ENCODE results near the gene THAP7. TPM values are rescaled to one million over a fixed set of nuclear protein-coding genes. Genes with fewer than 3 reads are reported as not detected.
A peak's percentile ranks its signal among the peaks of the same experiment; 100 is the strongest.

Gene THAP7
- total and polyA plus RNA-seq, 8 donors = 14.7 to 26.3 (median 20.0) TPM

DNA sequence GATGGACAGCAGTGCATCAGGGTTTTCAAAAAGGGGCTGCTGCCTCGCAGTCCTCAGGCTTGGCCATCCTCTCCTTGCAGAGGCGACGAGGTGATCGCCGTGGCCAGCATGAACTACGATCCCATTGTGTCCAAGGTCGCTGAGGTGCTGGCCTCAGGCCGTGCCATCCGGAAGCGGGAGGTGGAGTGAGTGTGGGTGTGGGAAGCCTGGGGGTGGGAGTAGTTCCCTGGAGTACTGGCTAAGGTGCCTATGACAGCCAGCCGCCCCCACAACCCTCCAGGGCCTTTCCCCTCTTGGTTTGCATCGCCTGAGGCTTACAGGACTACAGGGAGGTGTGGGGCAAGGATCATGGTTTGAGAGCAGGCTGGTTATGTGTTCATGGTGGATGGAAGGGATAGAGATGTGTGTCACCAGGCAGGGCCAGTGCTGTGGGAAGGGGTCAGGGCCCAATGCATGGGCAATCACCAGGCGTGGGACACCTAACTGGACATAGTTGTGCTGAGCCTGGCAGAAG, 21.9 kb downstream of the THAP7 start:
- TF ChIP-seq, protein P1, sequence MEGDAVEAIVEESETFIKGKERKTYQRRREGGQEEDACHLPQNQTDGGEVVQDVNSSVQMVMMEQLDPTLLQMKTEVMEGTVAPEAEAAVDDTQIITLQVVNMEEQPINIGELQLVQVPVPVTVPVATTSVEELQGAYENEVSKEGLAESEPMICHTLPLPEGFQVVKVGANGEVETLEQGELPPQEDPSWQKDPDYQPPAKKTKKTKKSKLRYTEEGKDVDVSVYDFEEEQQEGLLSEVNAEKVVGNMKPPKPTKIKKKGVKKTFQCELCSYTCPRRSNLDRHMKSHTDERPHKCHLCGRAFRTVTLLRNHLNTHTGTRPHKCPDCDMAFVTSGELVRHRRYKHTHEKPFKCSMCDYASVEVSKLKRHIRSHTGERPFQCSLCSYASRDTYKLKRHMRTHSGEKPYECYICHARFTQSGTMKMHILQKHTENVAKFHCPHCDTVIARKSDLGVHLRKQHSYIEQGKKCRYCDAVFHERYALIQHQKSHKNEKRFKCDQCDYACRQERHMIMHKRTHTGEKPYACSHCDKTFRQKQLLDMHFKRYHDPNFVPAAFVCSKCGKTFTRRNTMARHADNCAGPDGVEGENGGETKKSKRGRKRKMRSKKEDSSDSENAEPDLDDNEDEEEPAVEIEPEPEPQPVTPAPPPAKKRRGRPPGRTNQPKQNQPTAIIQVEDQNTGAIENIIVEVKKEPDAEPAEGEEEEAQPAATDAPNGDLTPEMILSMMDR (IDR thresholded peaks at IDR 0.05) = no peak
- intact Hi-C loops (cut with DNase I) = no loop called here
- peaks cover 0 to under 1% of the 10 kb centered on the region in 2 donors for H3K36me3 ChIP-seq
- no peaks in the 10 kb centered on the region for H3K27me3 ChIP-seq
- peak in 1 of 4 donors; percentile 66 for DNase-seq
- peaks cover 0 to 7% of the 10 kb centered on the region in 2 donors for H3K9me3 ChIP-seq
- H3K4me1 ChIP-seq = peaks cover 8 to 39% of the 10 kb centered on the region in 2 donors
- H3K4me3 ChIP-seq = peak overlapping the region in 1 of 2 donors; percentile 11
- no peak overlapping the region for H3K27ac ChIP-seq
- ATAC-seq = no peak

DNA sequence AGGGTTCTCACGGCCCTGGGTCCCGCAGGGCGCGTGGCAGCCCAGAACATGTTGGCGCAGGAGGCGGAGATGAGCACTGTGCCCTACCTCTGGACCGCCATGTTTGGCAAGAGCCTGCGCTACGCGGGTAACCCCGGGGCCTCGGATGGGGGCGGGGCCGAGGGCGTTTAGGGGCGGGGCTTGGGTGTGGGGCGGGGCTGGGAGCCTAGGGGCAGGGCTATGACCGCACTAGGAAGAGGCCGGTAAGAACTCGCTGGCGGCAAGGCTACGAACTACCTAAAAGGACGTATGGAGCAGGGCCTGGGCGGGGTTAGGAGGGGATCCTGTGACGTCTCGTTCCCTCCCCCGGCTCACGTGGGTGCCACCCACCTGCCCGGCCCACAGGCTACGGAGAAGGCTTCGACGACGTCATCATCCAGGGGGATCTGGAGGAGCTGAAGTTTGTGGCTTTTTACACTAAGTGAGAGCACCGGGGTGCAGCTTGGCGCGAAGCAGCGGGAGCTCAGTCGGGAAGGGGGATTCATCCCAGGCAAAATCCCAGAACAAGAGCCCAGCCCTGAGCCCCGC, 22.6 kb downstream of the THAP7 start:
- H3K36me3 ChIP-seq = no peaks in the 10 kb centered on the region
- H3K27ac ChIP-seq = no peak overlapping the region
- intact Hi-C loops (cut with DNase I) = no loop called here
- peaks cover 0 to 7% of the 10 kb centered on the region in 2 donors for H3K9me3 ChIP-seq
- peaks cover 8 to 39% of the 10 kb centered on the region in 2 donors for H3K4me1 ChIP-seq
- TF ChIP-seq, protein P1 (IDR thresholded peaks at IDR 0.05) = no peak
- ATAC-seq (peak; percentile 73), DNase-seq (peak in 3 of 4 donors; percentile 85 to 89 (median 87))
- H3K4me3 ChIP-seq = peak overlapping the region in 1 of 2 donors; percentile 11
- H3K27me3 ChIP-seq = peaks cover 0 to 4% of the 10 kb centered on the region in 2 donors

DNA sequence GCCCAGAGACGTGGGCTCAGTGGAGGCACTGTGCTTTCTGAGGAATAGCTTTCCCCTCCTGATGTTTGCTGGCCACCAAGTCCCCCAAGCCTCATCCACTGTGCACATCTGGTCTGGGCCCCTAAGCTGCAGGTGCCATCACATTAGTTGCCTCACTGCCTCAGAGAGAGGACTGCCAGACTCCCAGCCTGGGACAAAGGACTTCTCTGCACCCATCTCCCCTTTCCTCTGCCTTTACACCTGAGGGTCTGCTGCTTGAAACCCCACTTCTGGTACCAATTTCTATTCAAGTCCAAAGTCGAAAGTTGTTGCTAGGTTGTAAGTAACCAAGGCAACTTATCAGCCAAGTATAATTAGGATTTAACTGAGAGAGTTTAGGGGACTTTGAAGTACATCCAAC, 23.5 kb downstream of the THAP7 start:
- intact Hi-C loops (cut with DNase I) = no loop called here
- Histone ChIP-seq H3K9me3 (peaks cover 0 to 7% of the 10 kb centered on the region in 2 donors), H3K27me3 (peaks cover 0 to 10% of the 10 kb centered on the region in 2 donors), H3K36me3 (no peaks in the 10 kb centered on the region), H3K4me1 (peaks cover 8 to 36% of the 10 kb centered on the region in 2 donors), H3K27ac (no peak overlapping the region), H3K4me3 (no peak overlapping the region)
- TF ChIP-seq, protein P1 (IDR thresholded peaks at IDR 0.05) = no peak
- no peak for ATAC-seq
- no peak for DNase-seq

DNA sequence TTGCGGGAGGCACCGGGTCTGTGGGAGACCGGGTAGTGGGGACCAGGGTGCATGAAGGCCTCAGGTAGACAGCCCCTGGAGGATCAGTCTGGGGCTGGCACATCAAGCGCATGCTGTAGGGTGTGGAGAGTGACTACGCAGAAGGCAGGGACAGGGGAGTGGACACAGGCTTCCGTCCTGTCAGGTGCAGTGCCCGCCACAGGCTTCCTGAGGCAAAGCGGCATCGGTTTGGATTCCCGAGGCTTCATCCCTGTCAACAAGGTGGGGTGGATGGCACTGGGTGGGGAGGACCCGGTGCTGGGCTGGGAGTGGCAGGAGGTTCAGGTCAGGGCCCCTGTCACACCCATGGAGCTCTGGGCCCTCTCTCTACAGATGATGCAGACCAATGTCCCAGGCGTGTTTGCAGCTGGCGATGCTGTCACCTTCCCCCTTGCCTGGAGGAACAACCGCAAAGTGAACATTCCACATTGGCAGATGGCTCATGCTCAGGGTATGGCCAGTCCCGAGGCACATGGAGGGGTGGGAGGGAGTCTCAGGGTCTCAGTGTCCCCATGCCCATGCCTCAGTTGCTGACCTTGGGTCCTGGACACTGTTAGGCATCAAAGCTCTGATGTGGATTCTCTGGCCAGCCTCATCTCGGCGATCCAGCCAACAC, 24.3 kb downstream of the THAP7 start:
- Histone ChIP-seq H3K9me3 (peaks cover 0 to 7% of the 10 kb centered on the region in 2 donors), H3K27me3 (peaks cover 0 to 10% of the 10 kb centered on the region in 2 donors), H3K4me3 (no peak overlapping the region), H3K36me3 (no peaks in the 10 kb centered on the region), H3K4me1 (peaks cover 8 to 29% of the 10 kb centered on the region in 2 donors), H3K27ac (no peak overlapping the region)
- intact Hi-C loops (cut with DNase I) = no loop called here
- ATAC-seq = no peak
- DNase-seq = peak in 1 of 4 donors; percentile 44
- TF ChIP-seq, protein P1 (IDR thresholded peaks at IDR 0.05) = no peak

DNA sequence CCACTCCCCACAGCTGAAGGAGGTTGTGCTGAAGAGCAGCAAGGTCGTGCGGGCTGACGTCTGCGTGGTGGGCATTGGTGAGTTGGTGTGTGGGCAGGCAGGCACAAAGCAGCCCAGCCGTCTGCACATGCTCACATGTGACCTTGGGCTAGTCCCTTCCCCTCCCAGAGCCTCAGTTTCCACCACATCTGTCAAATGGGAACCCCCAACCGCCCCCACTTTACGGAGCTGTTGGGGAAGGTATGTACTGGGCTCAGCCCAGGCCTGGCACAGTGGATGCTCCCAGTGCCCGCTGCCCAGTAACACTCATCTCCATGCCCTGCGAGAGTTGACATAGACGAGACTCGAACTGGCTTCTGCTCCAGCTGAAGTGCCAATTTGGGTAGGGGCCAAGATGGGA, 24.9 kb downstream of the THAP7 start:
- Histone ChIP-seq H3K27ac (no peak overlapping the region), H3K36me3 (no peaks in the 10 kb centered on the region), H3K9me3 (peaks cover 0 to 7% of the 10 kb centered on the region in 2 donors), H3K4me1 (peaks cover 8 to 31% of the 10 kb centered on the region in 2 donors), H3K4me3 (no peak overlapping the region), H3K27me3 (peaks cover 0 to 10% of the 10 kb centered on the region in 2 donors)
- ATAC-seq = no peak
- TF ChIP-seq, protein P1 (IDR thresholded peaks at IDR 0.05) = no peak
- peak in 1 of 4 donors; percentile 66 for DNase-seq
- intact Hi-C loops (cut with DNase I) = no loop called here
